IPS DF 19.7 (cell line): ENCODE measurements around the gene ABHD8.
A peak's percentile ranks its signal among the peaks of the same experiment; 100 is the strongest.
"Not testable (repeated sequence)": the region's sequence is repeated elsewhere in the genome, so short reads cannot be mapped to it uniquely, and the experiment has no call there.

Experiments used
- DNase-seq: peaks from one replicate; pipeline ENCODE4 v3.0.0-alpha.2; 2013; ENCODE audit warnings: low read depth, low spot score

ABHD8 gene

GRCh38 chr19:17296976-17297375 is 6.2 kb downstream of the ABHD8 start:
- no peak for DNase-seq

- no peak for DNase-seq
These were observed 7.0 kb downstream of the ABHD8 start for GRCh38 chr19:17296273-17296672.

GRCh38 chr19:17295551-17295950 is 7.7 kb downstream of the ABHD8 start:
- DNase-seq: not testable (repeated sequence)

GRCh38 chr19:17294051-17294891 is 9.0 kb downstream of the ABHD8 start:
- no peak for DNase-seq

GRCh38 chr19:17293605-17294004 is 9.6 kb downstream of the ABHD8 start:
- DNase-seq: no peak

- DNase-seq: peak; percentile 82
These were observed 10.7 kb downstream of the ABHD8 start for GRCh38 chr19:17292301-17293074.

- peak; percentile 86 for DNase-seq
These were observed 13.7 kb downstream of the ABHD8 start for GRCh38 chr19:17289489-17289888.

- no peak for DNase-seq
These were observed 16.5 kb downstream of the ABHD8 start for GRCh38 chr19:17286752-17287151.

- DNase-seq: no peak
These were observed 17.0 kb downstream of the ABHD8 start for GRCh38 chr19:17286263-17286662.

GRCh38 chr19:17285415-17286135 is 17.6 kb downstream of the ABHD8 start:
- DNase-seq: no peak

- no peak for DNase-seq
These were observed 19.7 kb downstream of the ABHD8 start for GRCh38 chr19:17283504-17283996.

- no peak for DNase-seq
These were observed 20.6 kb downstream of the ABHD8 start for GRCh38 chr19:17282488-17283125.

GRCh38 chr19:17281391-17282304 is 21.6 kb downstream of the ABHD8 start, which contains the start of gene ANKLE1:
Gene ANKLE1 (plus strand): TSS chr19:17281901. CDS start chr19:17281921, 20 bp downstream.
- no peak for DNase-seq

GRCh38 chr19:17279436-17279835 is 23.8 kb downstream of the ABHD8 start:
- no peak for DNase-seq

- DNase-seq: no peak
These were observed 27.6 kb downstream of the ABHD8 start for GRCh38 chr19:17275441-17276175.

- DNase-seq: not testable (repeated sequence)
These were observed 28.3 kb downstream of the ABHD8 start for GRCh38 chr19:17274892-17275291.

- no peak for DNase-seq
These were observed 34.5 kb downstream of the ABHD8 start for GRCh38 chr19:17268754-17269153.

GRCh38 chr19:17266975-17267788 is 36.0 kb downstream of the ABHD8 start, which contains the start of gene BABAM1:
Gene BABAM1 (plus strand): TSS chr19:17267443. CDS start chr19:17268807, 1,364 bp downstream.
- peak; percentile 100 for DNase-seq

- DNase-seq: no peak
These were observed 36.6 kb downstream of the ABHD8 start for GRCh38 chr19:17266589-17266974.
